Non-pigmented ciliary epithelial cell (primary cell): ENCODE measurements around the gene ANKRD6.
"Not testable (repeated sequence)": the region's sequence is repeated elsewhere in the genome, so short reads cannot be mapped to it uniquely, and the experiment has no call there.

Experiments used
- DNase-seq: peaks from one replicate; pipeline ENCODE4 v3.0.0-alpha.2; 2010; ENCODE audit warnings: low read depth

The ANKRD6 gene

DNA sequence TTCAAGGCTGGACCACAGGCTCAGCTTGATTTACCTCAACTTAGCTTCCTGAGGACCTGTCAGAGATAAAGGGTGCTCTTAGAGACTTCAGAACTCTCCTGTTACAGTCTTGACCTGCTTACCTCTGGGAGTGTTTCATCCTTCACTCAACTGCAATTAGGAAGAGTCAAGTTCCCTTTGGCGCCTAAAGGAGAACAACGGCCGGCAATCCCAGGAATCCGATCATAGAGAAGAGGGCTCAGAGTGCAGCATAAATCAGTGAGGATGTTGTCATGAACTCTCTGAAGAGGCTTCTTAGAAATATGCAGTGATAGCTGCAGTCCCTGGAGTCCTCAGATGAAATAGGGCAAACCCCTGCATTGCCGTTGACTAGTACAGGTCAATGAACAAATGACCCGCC is 169.2 kb downstream of the ANKRD6 start:
- DNase-seq: no peak

DNA sequence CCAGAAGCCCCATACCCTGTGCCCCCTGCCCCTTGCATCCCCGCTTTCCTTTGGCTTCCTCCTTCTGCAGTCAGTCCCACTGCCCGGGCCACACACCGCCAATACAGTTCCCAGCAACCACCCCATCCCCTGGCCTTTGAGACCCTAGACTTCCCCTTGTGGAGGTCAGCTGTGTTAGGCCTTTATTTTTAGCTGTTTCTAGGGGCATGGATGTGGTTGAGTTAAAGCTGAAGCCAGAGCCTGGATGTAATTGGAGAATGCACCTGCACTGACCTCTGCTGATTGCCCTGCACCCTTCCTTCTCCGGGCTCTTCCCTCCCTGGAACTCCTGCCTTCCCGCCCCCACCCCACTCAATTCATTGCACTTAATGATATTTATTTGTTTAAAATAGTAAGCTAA is 171.7 kb downstream of the ANKRD6 start:
- no peak for DNase-seq

DNA sequence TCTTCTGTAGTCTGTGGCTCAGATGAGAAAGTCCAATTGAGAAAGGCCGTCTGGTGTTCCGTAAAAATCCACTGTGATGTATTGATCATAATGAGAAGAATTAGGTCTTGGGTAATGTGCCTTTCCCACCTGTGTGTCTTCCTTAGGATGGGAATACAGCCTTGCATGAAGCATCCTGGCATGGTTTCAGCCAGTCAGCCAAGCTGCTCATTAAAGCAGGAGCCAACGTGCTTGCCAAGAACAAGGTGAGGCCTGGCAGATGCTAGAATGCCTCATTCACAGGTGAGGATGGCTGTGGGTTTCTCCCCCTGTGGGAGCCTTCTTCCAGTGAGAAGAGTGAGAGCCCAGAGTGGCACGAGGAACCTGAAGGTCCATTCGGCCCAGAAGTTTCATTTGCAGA is 172.9 kb downstream of the ANKRD6 start:
- no peak for DNase-seq

GRCh38 chr6:89610149-89610642 is 177.2 kb downstream of the ANKRD6 start:
- no peak for DNase-seq

- peak; percentile 8 for DNase-seq
Measured at GRCh38 chr6:89611666-89612065, 178.7 kb downstream of the ANKRD6 start.

DNA sequence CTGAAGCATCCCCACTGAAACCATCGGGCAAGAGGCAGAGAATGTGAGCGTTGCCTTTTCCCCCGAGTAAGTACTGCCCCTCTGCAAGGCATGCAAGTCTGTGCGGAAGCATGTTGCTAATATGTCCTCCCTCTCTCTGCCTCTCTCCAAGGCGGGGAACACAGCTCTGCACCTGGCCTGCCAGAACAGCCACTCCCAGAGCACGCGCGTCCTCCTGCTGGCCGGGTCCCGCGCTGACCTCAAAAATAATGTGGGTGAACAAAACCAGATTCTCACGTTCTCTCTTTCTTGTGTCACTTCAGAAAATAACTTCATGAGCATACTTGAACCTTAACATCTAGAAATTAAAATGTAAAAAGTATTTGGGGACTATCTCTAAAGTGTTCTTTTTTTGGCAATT is 179.2 kb downstream of the ANKRD6 start:
- no peak for DNase-seq

GRCh38 chr6:89613790-89614189 is 180.8 kb downstream of the ANKRD6 start:
- DNase-seq: no peak

- no peak for DNase-seq
Measured at GRCh38 chr6:89615882-89616281, 182.9 kb downstream of the ANKRD6 start.

DNA sequence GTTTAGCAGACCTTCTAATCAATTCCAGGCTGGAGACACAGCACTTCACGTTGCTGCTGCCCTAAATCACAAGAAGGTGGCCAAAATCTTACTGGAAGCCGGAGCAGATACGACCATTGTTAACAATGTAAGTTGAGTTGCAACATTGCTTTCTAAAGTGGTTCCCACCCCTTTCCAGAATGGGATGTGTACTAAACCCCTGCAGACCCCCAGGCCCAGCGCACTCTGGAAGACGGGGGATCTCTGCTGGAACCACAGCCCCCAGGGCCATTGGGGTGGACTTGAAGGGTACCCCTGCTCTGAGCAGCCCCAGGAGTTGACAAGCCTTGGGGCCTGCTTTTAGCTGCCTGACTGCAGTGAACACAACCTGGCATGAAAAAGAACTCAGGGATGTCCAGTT is 183.6 kb downstream of the ANKRD6 start:
- no peak for DNase-seq

DNA sequence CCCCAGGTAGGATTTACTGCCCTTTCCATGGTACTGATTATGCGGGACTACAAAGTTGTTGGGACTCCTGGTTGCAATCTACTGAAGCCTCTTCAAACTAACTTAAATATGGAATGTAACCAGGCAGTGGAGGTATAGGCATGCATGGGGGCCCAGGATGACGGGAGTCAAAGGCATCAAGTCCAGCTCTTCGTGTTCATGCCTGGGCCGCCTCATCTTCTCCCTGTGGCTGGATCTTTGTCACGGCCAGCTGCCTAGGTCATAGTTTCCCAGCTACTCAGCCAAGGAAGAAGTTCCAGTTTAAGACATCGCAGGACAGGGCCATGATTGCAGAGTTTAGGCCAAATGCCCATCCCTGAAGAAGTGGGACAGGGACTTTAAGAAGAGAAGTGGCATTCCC is 185.1 kb downstream of the ANKRD6 start:
- DNase-seq: no peak

DNA sequence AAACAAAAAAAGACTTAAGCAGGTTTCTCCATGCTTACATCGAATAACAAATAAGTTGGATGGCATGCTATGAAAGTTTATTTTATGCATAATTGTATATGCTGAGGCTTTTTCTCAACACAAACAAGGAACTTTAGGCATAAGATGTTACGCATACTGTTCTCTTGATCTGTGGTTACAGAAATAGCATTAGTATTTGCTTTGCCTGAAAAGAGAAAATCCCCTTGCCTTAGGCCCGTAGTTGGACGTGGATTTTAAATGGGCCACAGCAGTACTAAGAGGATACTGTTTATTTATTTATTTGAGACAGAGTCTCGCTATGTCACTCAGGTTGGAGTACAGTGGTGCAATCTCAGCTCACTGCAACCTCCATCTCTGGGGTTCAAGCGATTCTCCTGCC is 186.6 kb downstream of the ANKRD6 start:
- no peak for DNase-seq

DNA sequence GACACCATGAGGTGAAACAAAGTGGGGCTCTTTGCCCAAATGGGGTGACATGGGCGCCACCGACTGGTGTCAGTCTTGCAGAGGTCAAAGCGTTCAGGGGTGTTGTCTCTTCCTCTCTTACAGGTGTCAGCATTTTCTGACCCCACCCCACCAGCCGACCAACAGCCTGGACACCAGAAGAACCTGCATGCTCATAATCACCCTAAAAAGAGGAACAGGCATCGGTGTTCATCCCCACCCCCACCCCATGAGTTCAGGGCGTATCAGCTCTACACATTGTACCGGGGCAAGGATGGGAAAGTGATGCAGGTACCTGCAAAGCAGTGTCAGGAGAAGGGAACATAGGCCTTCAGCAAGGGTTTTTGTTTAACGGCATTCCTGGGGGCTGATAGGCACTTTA is 190.8 kb downstream of the ANKRD6 start:
- no peak for DNase-seq

GRCh38 chr6:89630488-89630887 is 197.5 kb downstream of the ANKRD6 start:
- no peak for DNase-seq

- not testable (repeated sequence) for DNase-seq
Measured at GRCh38 chr6:89636412-89636811, 203.5 kb downstream of the ANKRD6 start.

DNA sequence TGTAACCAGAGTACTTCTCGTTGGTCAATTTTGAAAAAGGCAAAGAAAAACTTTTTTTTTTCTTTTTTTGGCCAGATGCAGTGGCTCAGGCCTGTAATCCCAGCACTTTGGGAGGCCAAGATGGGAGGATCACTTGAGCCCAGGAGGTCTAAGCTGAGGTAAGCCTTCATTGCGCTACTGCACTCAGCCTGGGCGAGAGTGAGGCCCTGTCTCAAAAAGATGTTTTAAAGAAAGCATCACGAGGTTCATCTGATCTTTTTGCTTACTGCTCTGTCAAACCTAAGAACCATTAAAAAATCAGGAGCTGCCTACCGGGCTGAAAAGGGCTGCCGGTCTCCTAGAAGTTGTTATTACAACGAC is 205.0 kb downstream of the ANKRD6 start:
- no peak for DNase-seq

DNA sequence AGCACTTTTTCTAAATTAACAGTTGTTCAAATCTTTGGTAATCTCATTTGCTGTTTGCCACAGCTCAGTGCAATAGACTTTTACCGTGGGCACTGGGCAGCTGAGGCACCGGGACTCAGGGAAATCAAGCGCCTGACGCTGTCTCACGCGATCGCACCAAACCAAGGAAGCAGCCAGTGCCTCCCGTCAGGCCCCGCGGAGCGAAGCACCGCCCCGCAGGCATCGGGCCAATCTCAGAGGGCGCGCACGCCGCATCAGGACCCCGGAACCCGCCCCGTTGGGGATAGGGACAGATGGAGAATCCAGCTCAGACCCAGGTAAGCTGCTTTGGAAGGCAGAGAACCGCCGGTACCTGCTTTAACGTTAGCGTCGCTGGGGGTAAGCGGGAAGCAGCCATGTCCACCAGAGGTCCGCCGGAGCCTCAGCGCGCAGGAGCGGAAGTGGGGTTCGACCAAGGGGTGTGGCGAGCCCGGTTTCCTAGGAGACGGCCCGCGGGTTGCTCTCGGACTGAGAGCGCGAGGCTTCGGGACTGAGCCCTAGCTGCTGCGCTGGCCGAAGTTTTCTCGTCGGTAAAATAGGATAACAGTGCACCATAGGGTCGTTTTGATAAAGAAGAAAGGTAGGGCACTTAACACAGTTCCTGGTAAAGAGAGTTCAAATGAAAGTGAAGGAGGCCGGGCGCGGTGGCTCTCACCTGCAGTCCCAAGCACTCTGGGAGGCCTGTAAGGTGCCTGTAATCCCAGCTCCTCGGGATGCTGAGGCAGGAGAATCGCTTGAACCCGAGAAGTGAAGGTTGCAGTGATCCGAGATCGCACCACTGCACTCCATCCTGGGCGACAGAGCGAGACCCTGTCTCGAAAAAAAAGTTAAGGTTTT is 205.6 kb downstream of the ANKRD6 start, which contains the start of gene LYRM2:
Gene LYRM2, minus strand, starts transcription at position 428 of the 876 bp plus-strand sequence. Its CDS starts 31 bp downstream, at position 397.
- DNase-seq: peak; percentile 69

DNA sequence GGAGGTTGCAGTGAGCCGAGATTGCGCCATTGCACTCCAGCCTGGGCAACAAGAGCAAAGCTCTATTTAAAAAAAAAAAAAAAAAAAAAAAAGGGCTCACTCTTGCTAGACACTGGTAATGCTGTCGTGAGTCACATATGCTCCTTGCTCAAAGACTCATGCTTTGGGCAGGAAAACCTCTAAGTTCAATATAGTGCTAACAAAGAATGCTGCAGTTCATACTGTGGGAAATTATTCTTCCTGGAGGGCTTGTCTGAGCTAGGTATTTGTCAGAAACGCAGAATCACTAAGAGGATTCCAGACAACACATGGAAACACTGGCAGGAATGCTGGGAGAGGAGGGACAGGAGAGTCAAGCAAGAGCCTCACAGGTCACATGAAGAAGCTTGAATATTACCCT is 207.9 kb downstream of the ANKRD6 start:
- peak; percentile 44 for DNase-seq

DNA sequence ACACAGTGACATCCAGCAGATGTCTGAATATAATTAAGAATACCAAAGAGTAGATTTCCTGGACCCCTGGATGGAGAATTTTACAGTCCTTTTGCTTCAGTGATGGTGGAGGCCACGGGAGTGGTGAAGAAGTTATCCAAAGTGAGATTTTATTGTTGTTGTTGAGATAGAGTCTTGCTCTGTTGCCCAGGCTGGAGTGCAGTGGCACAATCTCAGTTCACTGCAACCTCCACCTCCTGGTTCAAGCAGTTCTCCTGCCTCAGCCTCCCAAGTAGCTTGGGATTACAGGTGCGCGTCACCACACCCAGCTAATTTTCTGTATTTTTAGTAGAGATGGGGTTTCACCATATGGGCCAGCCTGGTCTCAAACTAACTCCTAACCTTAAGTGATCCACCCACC is 208.6 kb downstream of the ANKRD6 start:
- DNase-seq: not testable (repeated sequence)

DNA sequence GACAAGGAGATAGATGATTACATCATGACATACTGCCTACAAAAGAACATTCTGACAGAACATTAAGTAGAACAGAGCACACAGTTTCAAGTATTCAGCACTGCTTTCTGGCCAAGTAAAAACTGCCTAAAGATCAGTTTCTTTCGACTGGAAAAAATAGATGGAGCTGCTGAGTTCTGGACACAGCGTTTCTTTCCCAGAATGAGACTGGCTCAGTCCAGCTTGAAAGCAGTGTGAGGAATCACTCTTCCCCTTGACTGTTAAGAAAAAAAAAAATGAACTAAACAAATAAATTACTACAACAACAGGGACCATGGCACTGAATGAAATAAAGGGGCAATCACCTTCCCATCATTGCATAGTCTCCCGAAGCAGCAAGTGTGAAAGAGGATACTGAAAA is 210.0 kb downstream of the ANKRD6 start:
- DNase-seq: no peak

DNA sequence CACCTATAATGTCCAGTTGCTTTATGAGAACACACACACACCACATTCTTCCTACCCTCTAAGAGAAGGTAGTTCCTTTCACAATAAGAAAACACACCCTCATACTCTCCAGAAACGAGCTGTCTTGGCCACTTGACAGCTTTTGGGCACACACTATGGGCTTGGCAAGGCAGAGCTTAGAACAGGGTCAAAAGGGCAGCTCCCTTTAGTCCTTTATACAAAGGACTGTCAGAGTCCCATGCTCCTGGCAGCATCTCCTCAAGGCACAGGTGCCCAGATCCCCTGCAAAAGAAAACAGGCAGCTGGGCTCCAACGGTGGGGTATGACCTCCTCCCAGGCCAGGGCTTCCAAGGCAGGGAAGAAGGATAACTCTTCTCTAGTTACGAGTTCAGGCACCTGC is 210.5 kb downstream of the ANKRD6 start:
- DNase-seq: no peak

DNA sequence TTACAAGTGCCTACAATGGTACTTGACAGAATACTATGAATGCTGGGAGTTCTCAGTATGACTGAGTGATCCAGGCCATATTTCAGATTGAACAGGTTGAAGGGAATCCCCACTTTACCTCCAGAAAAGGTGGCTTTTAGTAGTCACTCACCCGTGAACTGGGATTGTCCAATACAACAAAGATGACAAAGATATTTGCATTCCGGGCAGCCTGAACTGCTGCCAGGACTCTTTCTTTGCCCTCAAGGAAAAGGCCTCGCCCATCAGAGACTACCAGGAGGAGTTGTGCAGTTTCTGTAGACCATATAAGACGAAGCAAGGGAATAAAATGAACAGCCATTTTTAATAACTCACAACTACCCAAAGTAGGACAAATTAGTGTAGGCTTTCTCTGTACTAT is 211.9 kb downstream of the ANKRD6 start:
- no peak for DNase-seq

DNA sequence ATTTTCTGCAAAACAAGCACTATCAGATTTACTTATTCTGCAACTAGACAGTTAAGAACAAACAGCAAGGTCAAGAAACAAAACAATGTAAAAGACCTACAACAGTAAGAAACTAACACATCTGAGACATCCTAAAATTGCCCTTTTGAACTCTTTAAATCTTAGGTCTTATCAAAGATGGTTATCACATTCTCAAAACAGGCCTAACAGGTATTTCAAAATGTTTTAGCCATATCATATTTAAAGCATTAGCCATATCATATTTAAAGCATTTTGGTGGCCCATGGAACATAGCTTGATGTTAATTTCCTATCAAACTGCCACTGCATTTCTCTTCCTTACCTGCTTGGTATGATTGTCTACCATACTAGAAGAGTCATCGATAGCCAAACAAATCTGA is 216.7 kb downstream of the ANKRD6 start:
- DNase-seq: no peak

DNA sequence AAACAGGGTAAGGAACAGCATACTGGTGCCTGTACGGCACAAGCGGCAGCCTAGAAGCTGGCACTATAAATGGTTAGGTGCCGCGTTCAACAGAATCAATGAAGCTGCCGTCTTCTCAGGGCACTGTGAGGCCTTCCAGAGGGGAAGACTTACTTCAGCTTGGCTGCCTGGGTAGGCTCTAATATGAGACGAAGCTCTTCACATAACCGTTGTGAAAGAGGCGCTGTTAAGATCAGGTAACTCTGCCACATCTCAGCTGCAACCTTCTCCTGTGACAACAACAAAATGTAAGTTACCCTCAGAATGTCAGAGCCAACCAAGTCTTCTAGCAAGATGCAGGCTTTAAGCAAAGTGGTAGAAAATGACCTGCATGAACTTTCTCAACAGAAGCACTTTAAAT is 217.6 kb downstream of the ANKRD6 start:
- DNase-seq: no peak

- no peak for DNase-seq
Measured at GRCh38 chr6:89655122-89655521, 222.2 kb downstream of the ANKRD6 start.
